Kidney capillary endothelial cell (primary cell): ENCODE results near the gene RIMS1.
A peak's percentile ranks its signal among the peaks of the same experiment; 100 is the strongest.

Source experiments
- DNase-seq: peaks from one replicate; pipeline ENCODE4 v3.0.0-alpha.2; 2018; ENCODE audit warnings: low spot score

The RIMS1 gene

DNA sequence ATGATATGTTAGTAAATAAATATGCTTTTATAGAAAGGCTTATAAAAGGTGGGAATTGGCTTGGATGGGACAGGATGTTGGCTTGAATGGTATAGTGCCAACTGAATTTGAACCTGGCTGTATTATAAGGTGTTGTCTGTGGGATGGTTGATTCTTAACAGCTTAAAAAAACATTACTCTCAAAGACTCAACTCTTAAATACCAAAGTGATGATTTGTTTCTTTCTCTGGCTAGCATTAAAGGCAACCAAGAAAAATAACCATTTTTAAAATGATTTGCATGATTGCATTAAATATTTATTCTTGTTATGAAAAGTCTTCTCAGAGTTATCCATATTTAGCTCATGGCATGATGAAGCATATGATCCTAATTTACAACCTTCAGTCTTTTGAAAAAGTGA is 216.2 kb downstream of the RIMS1 start:
- no peak for DNase-seq

- no peak for DNase-seq
These were observed 225.3 kb downstream of the RIMS1 start for GRCh38 chr6:72111611-72112010.

DNA sequence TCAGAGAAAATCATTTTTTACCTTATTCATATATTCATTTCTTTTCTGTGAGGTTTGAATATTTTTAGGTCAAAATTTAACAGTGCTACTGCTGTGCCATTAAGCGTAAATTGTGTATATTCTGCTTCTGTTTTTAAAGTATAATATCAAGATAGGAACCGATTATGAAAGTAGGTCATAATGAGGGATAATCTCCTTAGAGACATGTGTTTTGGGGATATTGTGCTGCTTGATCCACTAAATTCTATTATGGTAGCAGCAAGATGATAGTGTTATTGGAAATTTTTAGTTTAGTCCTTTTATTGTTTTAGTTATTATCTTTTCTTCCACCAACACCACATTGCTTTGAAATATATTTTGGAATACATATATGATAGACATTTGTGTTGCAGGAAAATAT is 244.0 kb downstream of the RIMS1 start:
- DNase-seq: no peak

GRCh38 chr6:72132427-72132826 is 246.1 kb downstream of the RIMS1 start:
- no peak for DNase-seq

GRCh38 chr6:72132851-72133250 is 246.5 kb downstream of the RIMS1 start:
- no peak for DNase-seq

DNA sequence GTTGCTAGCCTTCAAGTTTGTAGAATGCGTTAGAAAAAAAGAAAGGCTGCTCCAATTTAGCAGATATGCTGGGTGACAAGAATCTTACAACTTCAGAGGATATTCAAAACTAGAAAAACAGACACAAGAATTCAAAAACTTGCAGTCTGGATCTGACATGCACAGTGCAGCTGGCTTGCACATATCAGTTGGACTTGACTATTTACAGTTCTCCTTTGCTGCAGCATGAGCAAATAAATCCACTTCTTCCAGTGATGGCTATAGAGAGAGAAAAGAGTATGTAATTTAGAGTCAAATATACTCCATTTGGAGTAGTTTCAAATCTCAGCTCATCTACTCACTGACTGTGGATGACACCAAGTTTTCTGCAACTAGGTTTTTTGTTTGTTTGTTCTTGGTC is 247.0 kb downstream of the RIMS1 start:
- DNase-seq: no peak

- DNase-seq: no peak
These were observed 254.4 kb downstream of the RIMS1 start for GRCh38 chr6:72140795-72141194.

- no peak for DNase-seq
These were observed 263.4 kb downstream of the RIMS1 start for GRCh38 chr6:72149715-72150114.

DNA sequence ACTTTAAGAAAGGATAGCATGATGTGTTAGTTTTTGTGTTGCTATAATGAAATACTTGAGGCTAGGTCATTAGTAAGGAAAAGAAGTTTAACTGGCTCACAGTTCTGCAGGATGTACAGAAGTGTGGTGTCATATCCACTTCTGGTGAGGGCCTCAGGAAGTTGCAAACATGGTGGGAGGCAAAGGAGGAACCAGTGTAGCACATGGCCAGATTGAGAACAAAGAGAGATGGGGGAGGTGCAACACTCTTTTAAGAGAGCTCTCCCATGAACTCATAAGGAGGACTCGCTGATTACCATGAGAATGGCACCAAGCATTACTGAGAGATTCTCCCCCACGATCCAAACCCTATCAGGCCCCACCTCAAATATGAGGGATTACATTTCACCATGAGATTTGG is 265.4 kb downstream of the RIMS1 start:
- no peak for DNase-seq

DNA sequence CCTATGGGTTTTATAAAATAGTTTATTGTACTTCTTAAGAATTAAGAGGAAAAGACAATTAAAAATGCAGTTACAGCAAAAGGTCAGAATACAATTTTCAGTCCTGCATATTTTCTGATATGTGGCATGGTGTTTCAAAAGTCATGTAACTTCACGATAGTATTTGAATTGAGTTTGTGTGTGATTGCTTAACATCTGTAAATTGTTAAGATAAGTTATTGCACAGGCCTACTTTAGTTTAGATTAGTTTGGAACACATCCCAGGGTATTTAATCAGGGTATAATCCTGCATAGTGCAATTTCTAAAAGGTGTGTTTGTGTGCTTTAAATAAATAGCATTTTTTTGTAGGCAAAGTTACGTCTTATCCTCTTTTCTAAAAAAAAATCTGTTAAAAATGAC is 289.6 kb downstream of the RIMS1 start:
- DNase-seq: no peak

- no peak for DNase-seq
These were observed 296.2 kb downstream of the RIMS1 start for GRCh38 chr6:72182337-72183246.

GRCh38 chr6:72203983-72204382 is 317.6 kb downstream of the RIMS1 start:
- DNase-seq: no peak

DNA sequence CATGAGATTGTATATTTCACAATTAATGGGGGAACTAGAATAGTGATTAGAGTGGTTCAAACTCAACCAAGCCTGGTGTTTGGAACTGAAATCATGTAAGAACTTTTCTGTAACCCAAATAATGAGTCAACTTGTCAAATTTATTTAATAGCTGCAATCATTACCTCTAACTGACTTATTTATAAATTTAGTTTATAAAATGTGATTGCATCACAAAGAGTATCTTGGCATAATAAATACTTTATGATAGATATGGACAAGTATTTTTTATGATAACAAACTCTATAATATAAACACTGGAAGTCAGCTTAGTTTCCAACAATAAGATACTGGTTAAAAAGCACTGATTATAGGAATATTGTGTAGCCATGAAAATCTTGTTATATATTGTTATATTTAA is 319.1 kb downstream of the RIMS1 start:
- no peak for DNase-seq

DNA sequence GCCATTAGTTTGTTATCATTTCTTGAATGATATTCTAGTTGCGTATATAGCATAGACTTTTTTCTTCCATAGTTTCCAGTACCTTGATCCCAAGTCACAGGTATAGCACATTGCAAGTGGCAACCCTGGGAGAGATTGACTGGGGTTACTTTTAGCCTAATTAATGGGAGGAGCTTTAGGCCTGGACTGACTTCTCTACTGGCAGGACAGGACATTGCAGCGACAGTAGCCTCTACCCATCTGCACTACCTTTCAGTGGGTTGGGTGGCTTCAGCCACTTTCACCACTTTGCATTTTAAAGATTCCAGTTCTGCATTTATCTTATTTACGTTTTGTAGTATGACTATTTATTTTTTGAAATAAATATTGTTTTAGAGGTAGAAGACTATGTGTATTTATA is 320.3 kb downstream of the RIMS1 start:
- DNase-seq: no peak

- DNase-seq: no peak
These were observed 326.3 kb downstream of the RIMS1 start for GRCh38 chr6:72212686-72213085.

DNA sequence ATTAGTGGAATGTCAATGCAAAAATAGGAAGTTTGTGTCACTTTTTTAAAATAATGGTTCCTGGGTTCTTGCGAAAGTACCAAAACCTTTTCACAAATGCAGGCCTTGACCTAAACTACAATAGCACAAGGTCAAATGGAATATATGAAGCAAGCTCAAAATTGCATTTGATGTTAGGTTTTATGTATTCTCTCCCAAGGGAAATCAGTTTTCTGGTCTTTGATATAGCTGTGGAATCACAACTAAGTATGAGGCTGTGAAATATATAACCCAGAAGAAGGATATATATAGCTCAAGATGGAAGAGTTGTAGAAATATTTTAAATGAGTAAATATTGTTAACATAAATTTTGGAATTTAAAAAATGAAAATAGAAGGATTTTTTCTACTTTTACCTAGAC is 327.3 kb downstream of the RIMS1 start:
- no peak for DNase-seq

GRCh38 chr6:72216222-72217068 is 330.1 kb downstream of the RIMS1 start:
- no peak for DNase-seq

DNA sequence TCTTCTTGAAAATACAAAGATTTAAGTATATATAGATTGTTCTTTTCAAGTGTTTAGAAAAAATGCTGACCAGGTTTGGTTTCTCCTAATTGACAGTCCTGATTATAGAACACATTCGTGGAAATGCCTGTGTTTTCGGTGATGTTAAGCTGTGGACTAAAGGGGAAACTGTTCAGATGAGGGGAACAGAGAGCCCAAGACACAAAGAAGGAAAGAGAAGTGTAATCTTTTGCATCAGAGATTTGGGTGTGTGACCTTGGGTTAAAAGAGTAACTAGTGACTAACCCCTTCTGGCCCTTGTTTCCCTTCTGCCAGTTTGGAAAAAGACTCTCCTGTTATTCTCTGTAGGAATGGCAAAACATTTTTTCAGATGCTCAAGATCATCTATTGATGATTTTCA is 331.3 kb downstream of the RIMS1 start:
- no peak for DNase-seq

DNA sequence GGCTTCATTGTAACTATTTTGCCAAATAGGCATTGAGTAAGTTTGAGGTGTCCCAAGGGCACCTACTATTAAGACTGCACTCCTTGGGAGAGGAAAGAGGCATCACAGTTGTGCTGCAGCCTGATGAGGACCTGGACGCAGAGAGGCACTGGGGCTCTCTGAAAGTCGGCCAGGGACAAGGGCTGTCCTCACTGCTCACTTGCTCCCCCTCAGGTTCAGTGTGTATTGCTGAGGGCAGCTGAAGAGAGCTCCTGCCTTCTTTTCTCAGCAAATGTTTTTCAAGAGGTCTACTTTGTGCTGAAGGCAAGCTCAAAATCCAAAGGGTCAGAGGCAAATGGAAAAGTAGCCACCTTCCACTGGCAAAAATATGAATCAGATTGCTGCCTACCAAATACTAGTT is 331.8 kb downstream of the RIMS1 start:
- peak; percentile 2 for DNase-seq

GRCh38 chr6:72219536-72219935 is 333.2 kb downstream of the RIMS1 start:
- no peak for DNase-seq

- no peak for DNase-seq
These were observed 351.7 kb downstream of the RIMS1 start for GRCh38 chr6:72238021-72238420.

DNA sequence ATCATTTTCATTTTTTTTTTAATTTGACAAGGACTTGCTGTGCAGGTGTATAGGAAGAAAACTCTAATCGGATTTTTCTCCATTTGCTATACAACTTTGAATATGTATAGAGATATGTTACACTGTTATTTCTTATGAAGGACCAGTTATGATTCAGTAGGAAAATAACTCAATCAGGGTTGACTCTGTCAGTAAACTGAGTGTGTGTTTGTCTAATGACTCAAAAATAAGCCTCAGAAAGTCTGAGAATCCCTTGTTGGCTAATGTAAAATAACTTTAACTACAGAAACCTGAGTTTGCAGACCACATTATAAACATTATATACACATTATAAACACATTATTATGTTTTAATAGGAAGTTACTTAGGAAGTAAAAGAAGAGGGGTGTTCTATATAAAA is 352.6 kb downstream of the RIMS1 start:
- DNase-seq: no peak

DNA sequence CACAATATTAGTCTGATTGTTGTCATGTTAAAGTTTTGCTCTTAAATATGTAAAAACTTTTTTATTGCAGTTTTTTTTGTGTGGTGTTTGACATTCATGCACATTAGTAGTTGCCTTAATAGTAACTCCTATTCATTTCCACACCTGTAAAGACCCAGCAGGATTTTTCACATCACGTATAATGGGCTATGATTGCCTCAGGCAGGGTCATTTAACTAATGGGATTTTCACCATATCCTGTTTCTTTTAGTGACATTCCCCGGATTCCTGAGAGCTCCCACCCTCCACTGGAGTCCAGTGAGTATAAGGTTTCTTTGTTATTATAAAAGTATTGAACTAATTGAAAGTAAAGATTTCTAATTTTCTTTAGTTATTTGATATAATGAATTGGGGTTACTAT is 359.2 kb downstream of the RIMS1 start:
- no peak for DNase-seq
